Psoas muscle (tissue), 8 donors: Measurements from ENCODE around the gene RNASEH2B. TPM values are rescaled to one million over a fixed set of nuclear protein-coding genes. Genes with fewer than 3 reads are reported as not detected.

Experiments used
- ATAC-seq, 4 donors: fragments of 200-7000 bp; cut with Tn5 transposase; one replicate each; pipeline ENCODE4 v1.9.1; 2020; ENCODE audit warnings: moderate library complexity in 3 of 4, mild to moderate bottlenecking in 2 of 4
- DNase-seq, 2 donors: peaks; one replicate each; pipeline ENCODE4 v3.0.0-alpha.2; 2020
- H3K27ac ChIP-seq: fragments of 200-600 bp; one replicate; pipeline ENCODE4 v1.8.0; 2022
- H3K27me3 ChIP-seq, 3 donors: fragments of 200-600 bp in 1 of 3; one replicate each; pipeline versions ENCODE4 v1.6.1 to v1.8.0; 2013 to 2022; ENCODE audit warnings: low read length in 2 of 3, mild to moderate bottlenecking in 2 of 3, moderate library complexity in 1 of 3; ENCODE audit not compliant: insufficient read depth in 3 of 3
- H3K36me3 ChIP-seq, 2 donors: fragments of 200-600 bp in 1 of 2; one replicate each; pipeline versions ENCODE4 v1.6.1 to v1.8.0; 2013 to 2022; ENCODE audit warnings: low read depth in 1 of 2, mild to moderate bottlenecking in 1 of 2, moderate library complexity in 1 of 2; ENCODE audit not compliant: insufficient read depth in 1 of 2
- H3K4me1 ChIP-seq: fragments of 200-600 bp; one replicate; pipeline ENCODE4 v1.8.0; 2022
- H3K4me3 ChIP-seq: fragments of 200-600 bp; one replicate; pipeline ENCODE4 v1.8.0; 2022; ENCODE audit warnings: mild to moderate bottlenecking
- H3K9me3 ChIP-seq: fragments of 200-600 bp; one replicate; pipeline ENCODE4 v1.8.0; 2022
- CTCF ChIP-seq: fragments of 200-600 bp; IDR thresholded peaks from one replicate; pipeline ENCODE4 v1.8.0; 2022; ENCODE audit warnings: antibody characterized with exemption
- WGBS, 3 donors: extraction: QIAGEN DNeasy Blood & Tissue Kit; methylation state at CpG; one replicate each; pipeline versions ENCODE4 v1.1.6 to v1.1.7; 2013; 5-methylcytosine and 5-hydroxymethylcytosine counted together
- intact Hi-C, 2 donors: fragments of 100-400 bp; cut with DNase I; formaldehyde crosslinking; loops; one replicate each; pipeline versions ENCODE4 v1.11.0 to v1.14.2; 2022
- polyA plus RNA-seq, 3 donors: library from polyadenylated mRNA; stranded (reverse); fragments of 200-250 nt; gene quantifications; one replicate each; pipeline ENCODE4 v1.2.3, GENCODE V29; 2013
- total RNA-seq, 4 donors: library from RNA; stranded (reverse); fragmentation: NEBNext Ultra II Directional in 2 of 4; extraction: Animal tissue kit (Norgen Biotek cat#: 25700) in 2 of 4; gene quantifications; one replicate each; pipeline versions ENCODE4 v1.2.1 to v1.2.4, GENCODE V29; 2021 to 2023
- donor health status: healthy with polysubstance abuse.
- donor health status: DM: no; HTN: no; CAD: no; lungs with moderate emphysema.
- donor health status: Bipolar disorder and iron deficiency.
- donor health status: healthy.
- donor health status: DM: yes; HTN: yes; CAD: no.
- donor health status: DM: no; HTN: no; CAD: no.
- donor health status: DM: no; HTN: no; CAD: no.
- donor health status: DM: yes; HTN: yes; CAD: no.

The RNASEH2B gene
- total and polyA plus RNA-seq, 7 donors, result 10.6 to 20.7 (median 16.7) TPM

GRCh38 chr13:50910485-50910805 lies 854 bp downstream of the RNASEH2B start:
- no peak for TF ChIP-seq CTCF
- peak overlapping the region; percentile 76 for H3K4me3 ChIP-seq
- intact Hi-C loops, result loop anchor here (5.0 to 10.0 kb wide), 4 partner anchors 373 to 973 kb away; partner anchors contain the start of gene SPRYD7 (in 1 of the 2)
- 1 to 4% (median 1%) methylated on average over 13 of the region's 13 CpGs for WGBS, 3 donors
- H3K27me3 ChIP-seq, result no peaks in the 10 kb centered on the region
- peak overlapping the region; percentile 81 for H3K27ac ChIP-seq
- no peaks in the 10 kb centered on the region for H3K9me3 ChIP-seq
- H3K36me3 ChIP-seq, result no peaks in the 10 kb centered on the region
- no peak for DNase-seq
- H3K4me1 ChIP-seq, result no peaks in the 10 kb centered on the region
- ATAC-seq, result peak; percentile 53 to 65 (median 60)

GRCh38 chr13:50911081-50911631 lies 1.6 kb downstream of the RNASEH2B start:
- H3K36me3 ChIP-seq, result no peaks in the 10 kb centered on the region
- peak overlapping the region; percentile 81 for H3K27ac ChIP-seq
- H3K9me3 ChIP-seq, result no peaks in the 10 kb centered on the region
- no peaks in the 10 kb centered on the region for H3K27me3 ChIP-seq
- 68 to 74% (median 71%) methylated on average over 3 of the region's 3 CpGs for WGBS, 3 donors
- H3K4me1 ChIP-seq, result no peaks in the 10 kb centered on the region
- intact Hi-C loops, result loop anchor here (5.0 to 10.0 kb wide), 4 partner anchors 374 to 974 kb away; partner anchors contain the start of gene SPRYD7 (in 1 of the 2)
- DNase-seq (no peak), ATAC-seq (no peak)
- H3K4me3 ChIP-seq, result peak overlapping the region; percentile 76
- TF ChIP-seq CTCF, result no peak

GRCh38 chr13:50911937-50912795 lies 2.6 kb downstream of the RNASEH2B start:
- Histone ChIP-seq H3K27ac (no peak overlapping the region), H3K4me1 (no peaks in the 10 kb centered on the region), H3K4me3 (no peak overlapping the region), H3K9me3 (no peaks in the 10 kb centered on the region), H3K27me3 (no peaks in the 10 kb centered on the region), H3K36me3 (no peaks in the 10 kb centered on the region)
- peak; percentile 83 for TF ChIP-seq CTCF
- DNase-seq (peak; percentile 86 to 90), ATAC-seq (peak; percentile 39 to 63 (median 50))
- WGBS, 3 donors, result 56 to 59% (median 59%) methylated on average over 9 of the region's 9 CpGs
- intact Hi-C loops, result loop anchor here (5.0 to 10.0 kb wide), 4 partner anchors 375 to 975 kb away; partner anchors contain the start of gene SPRYD7 (in 1 of the 2)

GRCh38 chr13:50912851-50913250 lies 3.3 kb downstream of the RNASEH2B start:
- H3K4me1 ChIP-seq, result no peaks in the 10 kb centered on the region
- intact Hi-C loops, result loop anchor here (5.0 to 10.0 kb wide), 4 partner anchors 376 to 976 kb away; partner anchors contain the start of gene SPRYD7 (in 1 of the 2)
- TF ChIP-seq CTCF, result no peak

More at GRCh38 chr13:50912851-50913250, 3.3 kb downstream of the RNASEH2B start:
- Histone ChIP-seq H3K9me3 (no peaks in the 10 kb centered on the region), H3K36me3 (no peaks in the 10 kb centered on the region), H3K27ac (no peak overlapping the region), H3K27me3 (no peaks in the 10 kb centered on the region), H3K4me3 (no peak overlapping the region)
- ATAC-seq (no peak), DNase-seq (no peak)
- WGBS, 3 donors, result 65 to 78% (median 74%) methylated on average over 2 of the region's 2 CpGs
